NCI-H526 (cell line): ENCODE measurements around the gene TOP1.

Source experiments
- DNase-seq, 2 experiments: peaks; one replicate each; lab custom pipeline; 2025; lab: John Stamatoyannopoulos, UW

The TOP1 gene

DNA sequence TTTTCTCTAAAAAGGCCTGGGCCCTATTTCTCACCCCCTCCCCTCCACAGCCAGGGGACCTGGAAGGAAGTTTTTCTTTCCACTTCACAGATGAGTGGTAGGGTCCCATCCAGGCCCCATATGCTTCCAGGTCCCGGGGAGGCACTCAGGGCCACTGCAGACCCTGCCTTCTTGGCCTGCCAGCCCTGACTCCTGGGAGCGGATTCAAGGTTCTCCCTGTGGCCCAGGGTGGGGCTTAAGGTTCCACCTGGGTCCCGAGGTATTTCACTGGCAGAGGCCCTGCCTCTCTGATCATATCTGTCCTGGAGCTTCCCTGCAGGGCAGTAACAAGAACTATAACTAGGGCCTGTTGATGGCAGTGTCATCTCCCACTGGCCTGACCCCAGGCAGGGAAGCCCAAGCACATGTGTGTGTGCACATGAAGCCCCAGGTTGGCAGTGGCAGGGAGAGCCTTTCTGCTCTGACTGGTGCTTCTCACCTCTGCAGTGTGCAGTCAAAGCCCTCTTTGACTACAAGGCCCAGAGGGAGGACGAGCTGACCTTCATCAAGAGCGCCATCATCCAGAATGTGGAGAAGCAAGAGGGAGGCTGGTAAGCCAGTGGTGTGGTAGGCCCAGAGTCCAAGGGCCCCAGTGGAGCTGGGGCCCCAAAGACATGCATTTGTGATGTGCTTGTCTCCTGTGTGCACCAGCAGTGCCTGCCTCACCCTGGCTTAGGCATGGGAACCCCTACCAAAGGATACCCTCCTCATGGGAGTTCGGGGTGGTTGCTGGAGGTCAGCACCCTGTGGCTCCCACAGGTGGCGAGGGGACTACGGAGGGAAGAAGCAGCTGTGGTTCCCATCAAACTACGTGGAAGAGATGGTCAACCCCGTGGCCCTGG lies 139.9 kb downstream of the TOP1 start:
- no peak for DNase-seq

DNA sequence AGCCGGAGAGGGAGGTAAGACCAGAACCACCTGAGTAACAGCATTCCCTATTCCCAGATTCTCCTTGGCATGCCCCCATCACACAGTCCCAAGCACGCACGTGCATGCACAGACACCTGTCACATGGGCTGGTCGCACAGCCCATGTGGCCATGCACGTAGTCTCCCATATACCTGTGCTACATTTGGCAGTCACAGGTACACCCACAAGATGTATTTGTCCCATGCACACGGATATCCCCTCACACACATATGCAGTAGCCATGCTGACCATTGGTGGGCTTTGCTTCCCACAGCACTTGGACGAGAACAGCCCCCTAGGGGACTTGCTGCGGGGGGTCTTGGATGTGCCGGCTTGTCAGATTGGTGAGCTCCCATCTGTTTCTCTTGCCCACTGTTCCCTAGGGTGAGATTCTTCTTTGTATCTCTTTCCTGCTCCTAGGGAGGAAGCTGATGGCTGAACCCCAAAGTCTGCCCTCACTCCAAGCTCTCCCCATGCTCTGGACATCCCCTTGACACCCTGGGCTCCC lies 140.6 kb downstream of the TOP1 start:
- DNase-seq = no peak

GRCh38 chr20:41169791-41170351 lies 141.2 kb downstream of the TOP1 start:
- DNase-seq = no peak

DNA sequence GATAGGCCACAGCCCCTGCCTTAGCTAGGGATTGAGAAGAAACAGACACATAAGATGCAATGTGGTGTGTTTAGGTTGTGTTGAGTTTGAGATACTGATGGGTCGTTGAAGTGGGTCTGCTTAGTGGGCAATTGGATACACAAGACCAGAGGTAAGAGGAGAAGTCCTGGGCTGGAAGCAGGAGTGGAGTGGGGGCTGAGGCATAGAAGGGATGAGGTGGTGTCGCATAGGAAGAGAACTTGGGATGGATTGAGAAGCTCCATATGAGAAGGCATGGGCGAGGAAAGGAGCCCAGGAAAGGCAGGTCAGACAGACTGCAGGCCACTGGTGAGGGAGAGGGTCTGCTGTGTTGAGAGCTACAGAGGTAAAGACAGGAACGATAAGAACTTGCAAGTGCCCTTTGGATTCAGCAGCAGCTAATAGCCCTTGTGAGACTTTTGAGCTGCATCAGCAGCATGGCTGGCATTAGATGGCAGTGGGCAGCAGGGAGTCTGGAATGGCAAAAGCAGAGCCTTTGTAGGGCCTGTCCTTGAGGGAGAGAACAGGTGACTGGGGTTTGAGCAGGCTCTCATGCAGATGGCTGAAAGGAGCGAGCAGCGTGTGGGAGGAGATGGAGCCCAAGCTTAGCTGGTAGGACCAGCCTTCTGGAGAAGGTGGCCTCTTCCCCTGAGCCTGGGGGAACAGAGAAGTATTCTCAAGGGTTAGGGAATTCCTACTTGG lies 141.9 kb downstream of the TOP1 start:
- no peak for DNase-seq

DNA sequence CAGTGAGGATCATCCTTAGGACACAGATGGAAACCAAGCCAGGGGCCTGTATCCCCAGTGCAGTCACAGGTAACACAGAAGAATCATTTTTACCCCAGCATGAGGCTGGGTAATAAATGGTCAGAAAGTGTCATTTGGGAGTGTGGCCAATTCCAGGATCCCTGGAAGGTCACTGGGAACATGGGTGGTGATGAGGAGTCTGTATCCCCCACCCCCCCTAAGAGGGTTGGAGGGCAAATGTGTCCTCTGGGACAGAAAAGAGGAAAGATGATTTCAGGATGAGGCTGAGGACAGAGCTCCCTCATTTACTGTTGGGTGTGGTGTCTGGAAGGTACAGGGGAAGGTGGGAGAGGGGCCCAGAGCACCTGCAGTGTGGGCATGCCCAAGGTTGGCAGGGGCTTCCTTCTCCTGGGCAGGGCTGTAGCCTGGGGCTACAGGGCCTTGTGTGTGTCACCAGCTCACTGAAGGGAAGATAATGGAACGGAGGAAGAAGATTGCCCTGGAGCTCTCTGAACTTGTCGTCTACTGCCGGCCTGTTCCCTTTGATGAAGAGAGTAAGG lies 143.2 kb downstream of the TOP1 start:
- DNase-seq = no peak

DNA sequence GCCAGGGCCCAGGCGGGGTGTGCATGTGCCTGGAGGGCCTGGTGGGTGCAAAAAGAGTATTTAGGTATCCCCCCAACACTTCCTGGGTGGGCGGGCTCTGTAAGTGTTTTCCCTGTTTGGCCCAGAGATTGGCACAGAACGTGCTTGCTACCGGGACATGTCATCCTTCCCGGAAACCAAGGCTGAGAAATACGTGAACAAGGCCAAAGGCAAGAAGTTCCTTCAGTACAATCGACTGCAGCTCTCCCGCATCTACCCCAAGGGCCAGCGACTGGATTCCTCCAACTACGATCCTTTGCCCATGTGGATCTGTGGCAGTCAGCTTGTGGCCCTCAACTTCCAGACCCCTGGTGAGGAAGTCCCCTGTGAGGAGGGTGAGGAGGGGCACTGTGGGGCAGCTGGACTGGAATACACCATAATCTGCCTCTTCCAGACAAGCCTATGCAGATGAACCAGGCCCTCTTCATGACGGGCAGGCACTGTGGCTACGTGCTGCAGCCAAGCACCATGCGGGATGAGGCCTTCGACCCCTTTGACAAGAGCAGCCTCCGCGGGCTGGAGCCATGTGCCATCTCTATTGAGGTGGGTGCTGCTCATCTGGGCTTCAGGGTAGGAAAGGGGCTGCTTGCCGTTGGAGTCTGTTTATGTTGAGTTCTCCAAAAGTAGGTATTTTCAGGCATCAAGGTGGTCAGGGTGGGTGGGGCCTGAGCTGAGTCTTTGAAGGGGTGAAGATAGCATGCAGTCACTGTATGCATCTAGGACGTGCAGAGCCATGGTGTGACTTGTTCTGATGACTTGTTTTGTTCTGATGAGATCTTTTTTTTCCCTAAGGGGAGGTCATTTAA lies 143.9 kb downstream of the TOP1 start:
- peak in 1 of 2 experiments; percentile 19 for DNase-seq

- peak; percentile 22 to 83 for DNase-seq
Observed at GRCh38 chr20:41173161-41173721, 144.6 kb downstream of the TOP1 start.

GRCh38 chr20:41173791-41174341 lies 145.2 kb downstream of the TOP1 start:
- no peak for DNase-seq
